ENCODE measurements around the gene SLC6A6. TPM values are rescaled to one million over a fixed set of nuclear protein-coding genes. Genes with fewer than 3 reads are reported as not detected.

The SLC6A6 gene
- total RNA-seq, 1 experiment from 2014 or later = 72.6 TPM

DNA sequence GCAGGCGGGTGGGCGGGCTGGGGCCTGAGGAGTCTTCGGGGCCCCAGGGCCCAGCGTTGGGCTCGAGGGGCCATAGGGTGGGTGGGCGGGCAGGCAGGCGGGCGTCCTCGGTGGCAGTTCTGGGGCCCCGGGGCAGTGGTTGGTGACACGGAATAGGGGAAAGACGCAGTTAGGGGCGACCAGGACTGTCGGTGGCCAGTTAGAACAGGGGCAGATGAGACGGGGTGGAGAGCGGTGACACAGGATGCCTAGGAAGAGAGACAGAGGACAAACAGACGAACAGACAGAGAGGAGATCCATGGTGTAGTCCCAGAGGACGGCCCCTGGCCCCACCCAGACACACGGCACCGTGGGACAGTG, 101.3 kb downstream of the SLC6A6 start:
- Histone ChIP-seq H3K79me1 (ENCODE audit: insufficient read depth, low read depth, low read length, poor library complexity, severe bottlenecking) (no peaks in the 10 kb centered on the region), H3K14ac (ENCODE audit: insufficient read depth, low read length) (no peak overlapping the region), H2AK5ac (ENCODE audit: insufficient read length, low read length) (no peak overlapping the region), H3T11ph (ENCODE audit: low read length) (no peak overlapping the region), H3K79me2 (ENCODE audit: insufficient read depth, low read length) (no peaks in the 10 kb centered on the region), H2BK15ac (ENCODE audit: low read depth, low read length) (no peak overlapping the region), H2AFZ (ENCODE audit: low read length) (no peak overlapping the region), H2BK12ac (ENCODE audit: insufficient read length, low read depth, low read length) (no peak overlapping the region), H3K4ac (ENCODE audit: low read depth, low read length) (no peak overlapping the region), H3K4me2 (ENCODE audit: insufficient read depth, insufficient read length, low read length) (no peak overlapping the region), H3K56ac (ENCODE audit: insufficient read length, low read depth, low read length) (no peak overlapping the region), H4K8ac (replicated peaks; ENCODE audit: insufficient read length, low read depth, low read length) (no peak overlapping the region), H4K20me1 (ENCODE audit: control insufficient read depth, insufficient read depth, insufficient read length) (no peaks in the 10 kb centered on the region), H3K23me2 (ENCODE audit: insufficient read length, low read depth, low read length, poor library complexity, severe bottlenecking) (no peaks in the 10 kb centered on the region), H2BK5ac (ENCODE audit: insufficient read length, low read length) (no peak overlapping the region), H3K18ac (ENCODE audit: insufficient read length, low read depth, low read length) (no peak overlapping the region), H3K9ac (ENCODE audit: extremely low read depth, insufficient read length, low read length) (no peak overlapping the region), H2BK20ac (ENCODE audit: low read depth, low read length, poor library complexity, severe bottlenecking) (no peak overlapping the region), H3K4me1 (ENCODE audit: insufficient read depth, low read length) (no peaks in the 10 kb centered on the region), H3K23ac (ENCODE audit: insufficient read length, low read depth, low read length) (no peak overlapping the region), H3K27me3 (ENCODE audit: insufficient read depth, low read length) (no peaks in the 10 kb centered on the region; the same call in 1 of the 2 replicates), H4K91ac (ENCODE audit: insufficient read length, low read depth, low read length) (no peak overlapping the region), H4K5ac (ENCODE audit: insufficient read length, low read depth, low read length) (no peak overlapping the region), H3K9me3 (ENCODE audit: control insufficient read depth, low read depth, low read length) (no peaks in the 10 kb centered on the region), H3K27ac (ENCODE audit: insufficient read length, low read depth, low read length) (no peak overlapping the region), H2BK120ac (ENCODE audit: low read depth, low read length, poor library complexity, severe bottlenecking) (no peak overlapping the region)
- H3K4me1 Mint-ChIP-seq = peaks cover 0 to under 1% of the 10 kb centered on the region in 2 experiments; a peak in 1 of 4 replicates
- DNase-seq = no peak
- no peak overlapping the region for H3K4me3 Mint-ChIP-seq
- H3K27ac Mint-ChIP-seq = no peak overlapping the region
- peaks cover 12 to 18% of the 10 kb centered on the region in 2 experiments for H3K9me3 Mint-ChIP-seq
- peaks cover 19% of the 10 kb centered on the region for H3K27me3 Mint-ChIP-seq (ENCODE audit: low read depth)
- WGBS (ENCODE audit: extremely low coverage, insufficient read length, low lambda C conversion rate) = no CpG with 5 or more reads among the region's 20 CpGs
- TF ChIP-seq CTCF (conservative IDR thresholded peaks at IDR 0.05) = no peak
- H3K36me3 Mint-ChIP-seq (ENCODE audit: insufficient read depth in 1 of 3, low read depth in 3 of 3) = peaks cover 6 to 8% (median 8%) of the 10 kb centered on the region in 3 experiments; a peak in 6 of 7 replicates

Data from H9 (cell line).